Activated B cell treated with CpG ODN at 0.5 μM for 24 hours (primary cell): ENCODE measurements around the gene ENOX1. TPM values are rescaled to one million over a fixed set of nuclear protein-coding genes. Genes with fewer than 3 reads are reported as not detected.

Source experiments
- ATAC-seq: fragments of 200-7000 bp; cut with Tn5 transposase; one replicate; pipeline ENCODE4 v1.10.0; 2021; ENCODE audit warnings: low read depth, mild to moderate bottlenecking, moderate library complexity
- CTCF ChIA-PET: fragments of 350-600 bp; sonication (Branson Sonifier 250); formaldehyde crosslinking; loops from one replicate; lab custom pipeline; 2021; ENCODE audit warnings: antibody characterized with exemption; lab: Charles Lee
- POLR2A ChIA-PET: fragments of 350-600 bp; sonication (Branson Sonifier 250); formaldehyde crosslinking; loops from one replicate; lab custom pipeline; 2021; ENCODE audit warnings: antibody characterized with exemption; lab: Charles Lee
- DNase-seq: peaks from one replicate; pipeline ENCODE4 v3.0.0; 2022
- H3K27ac Mint-ChIP-seq: one replicate; pipeline ENCODE4 v1.8.0; 2020; ENCODE audit warnings: mixed read lengths
- H3K27me3 Mint-ChIP-seq: one replicate; pipeline ENCODE4 v1.8.0; 2021; ENCODE audit warnings: mixed read lengths
- H3K36me3 Mint-ChIP-seq: one replicate; pipeline ENCODE4 v1.8.0; 2021; ENCODE audit warnings: low read depth, mixed read lengths
- H3K4me1 Mint-ChIP-seq: one replicate; pipeline ENCODE4 v1.8.0; 2021; ENCODE audit warnings: mixed read lengths
- H3K4me3 Mint-ChIP-seq: one replicate; pipeline ENCODE4 v1.8.0; 2020; ENCODE audit warnings: mild to moderate bottlenecking, mixed read lengths
- H3K9me3 Mint-ChIP-seq: one replicate; pipeline ENCODE4 v1.8.0; 2020; ENCODE audit warnings: mixed read lengths
- CTCF ChIP-seq: fragments of 200-600 bp; IDR thresholded peaks from one replicate; pipeline ENCODE4 v1.8.0; 2022; ENCODE audit warnings: antibody characterized with exemption, mild to moderate bottlenecking
- intact Hi-C: fragments of 100-400 bp; cut with micrococcal nuclease; formaldehyde crosslinking; loops from one replicate; pipeline ENCODE4 v1.15.1; 2024
- total RNA-seq: library from RNA; stranded (reverse); gene quantifications from 2 replicates; pipeline ENCODE4 v1.2.3, GENCODE V29; 2022

ENOX1 gene
- total RNA-seq, 1 donor from 2014 or later, result not detected

GRCh38 chr13:43698009-43698408, 88.8 kb downstream of the ENOX1 start:
- ChIA-PET CTCF (no interaction called here), POLR2A (no interaction called here)
- Mint-ChIP-seq H3K36me3 (no peaks in the 10 kb centered on the region), H3K4me3 (no peak overlapping the region), H3K27me3 (peaks cover 9% of the 10 kb centered on the region), H3K9me3 (no peaks in the 10 kb centered on the region), H3K4me1 (no peaks in the 10 kb centered on the region), H3K27ac (no peak overlapping the region)
- intact Hi-C loops, result no loop called here
- no peak for TF ChIP-seq CTCF
- DNase-seq, result no peak
- no peak for ATAC-seq

DNA sequence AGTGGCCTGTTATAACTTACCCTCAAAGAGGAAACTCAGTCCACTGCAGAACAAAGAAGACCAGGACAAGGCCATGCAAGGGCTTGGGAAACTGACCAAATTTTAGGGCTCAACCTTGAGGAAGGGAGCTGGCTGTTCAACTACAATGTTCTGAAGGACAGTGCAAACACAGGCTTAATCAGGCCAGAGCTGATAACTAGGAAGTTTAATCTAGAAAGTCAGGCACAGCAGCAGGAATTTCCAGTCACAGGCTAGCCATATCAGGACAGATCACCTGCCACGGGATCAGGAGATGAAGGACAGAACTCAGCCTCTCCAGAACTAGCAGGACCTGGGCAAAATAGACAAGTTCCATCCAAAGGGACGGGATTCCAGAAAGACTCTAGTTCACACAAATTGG, 89.4 kb downstream of the ENOX1 start:
- peaks cover 7% of the 10 kb centered on the region for H3K27me3 Mint-ChIP-seq
- H3K27ac Mint-ChIP-seq, result no peak overlapping the region
- ChIA-PET CTCF (no interaction called here), POLR2A (no interaction called here)
- TF ChIP-seq CTCF, result no peak
- ATAC-seq, result no peak
- H3K36me3 Mint-ChIP-seq, result no peaks in the 10 kb centered on the region
- no peak overlapping the region for H3K4me3 Mint-ChIP-seq
- no peaks in the 10 kb centered on the region for H3K9me3 Mint-ChIP-seq
- DNase-seq, result no peak
- H3K4me1 Mint-ChIP-seq, result no peaks in the 10 kb centered on the region
- intact Hi-C loops, result no loop called here

DNA sequence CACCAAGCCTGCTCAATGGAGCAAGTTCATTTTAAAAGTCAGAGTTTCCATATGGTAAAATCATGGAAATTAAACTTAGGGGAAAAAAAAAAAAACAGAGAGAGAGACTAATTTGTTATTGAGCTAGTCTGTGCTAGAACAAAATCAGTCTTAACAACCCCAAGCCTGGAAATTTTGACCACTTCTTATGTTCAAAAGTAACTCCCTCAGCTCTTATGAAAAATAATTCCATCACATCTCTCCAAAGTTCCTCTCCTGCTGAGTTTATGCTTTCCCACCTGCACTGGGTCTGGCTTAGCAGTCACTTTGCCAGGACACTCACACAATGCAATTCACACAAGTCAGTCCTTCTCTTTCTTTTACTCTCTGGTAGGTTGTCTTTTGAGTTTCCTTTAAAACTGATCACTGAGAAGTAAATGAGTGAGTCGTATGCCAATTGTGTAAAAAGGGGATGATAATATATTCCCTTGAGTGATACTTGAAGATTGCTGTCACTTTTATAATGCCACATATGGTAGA, 92.6 kb downstream of the ENOX1 start:
- DNase-seq, result no peak
- CTCF ChIA-PET, result no interaction called here
- Mint-ChIP-seq H3K27ac (no peak overlapping the region), H3K27me3 (peaks cover 5% of the 10 kb centered on the region), H3K4me3 (no peak overlapping the region), H3K36me3 (no peaks in the 10 kb centered on the region), H3K4me1 (no peaks in the 10 kb centered on the region), H3K9me3 (no peaks in the 10 kb centered on the region)
- intact Hi-C loops, result no loop called here
- TF ChIP-seq CTCF, result no peak
- no peak for ATAC-seq
- POLR2A ChIA-PET, result no interaction called here

- Mint-ChIP-seq H3K36me3 (no peaks in the 10 kb centered on the region), H3K4me1 (no peaks in the 10 kb centered on the region), H3K27me3 (peaks cover 2% of the 10 kb centered on the region), H3K27ac (no peak overlapping the region), H3K4me3 (no peak overlapping the region), H3K9me3 (no peaks in the 10 kb centered on the region)
- CTCF ChIA-PET, result no interaction called here
- no peak for TF ChIP-seq CTCF
- POLR2A ChIA-PET, result no interaction called here
- intact Hi-C loops, result no loop called here
- DNase-seq, result no peak
- no peak for ATAC-seq
These were observed 93.1 kb downstream of the ENOX1 start for GRCh38 chr13:43693639-43694038.

- DNase-seq, result no peak
- POLR2A ChIA-PET, result no interaction called here
- Mint-ChIP-seq H3K36me3 (no peaks in the 10 kb centered on the region), H3K9me3 (no peaks in the 10 kb centered on the region), H3K4me1 (no peaks in the 10 kb centered on the region), H3K4me3 (no peak overlapping the region), H3K27ac (no peak overlapping the region), H3K27me3 (peaks cover 2% of the 10 kb centered on the region)
- intact Hi-C loops, result no loop called here
- no peak for ATAC-seq
- TF ChIP-seq CTCF, result no peak
- CTCF ChIA-PET, result no interaction called here
These were observed 98.4 kb downstream of the ENOX1 start for GRCh38 chr13:43688227-43688907.
